ENCODE data around the gene ANKRD9.

Gene ANKRD9

DNA sequence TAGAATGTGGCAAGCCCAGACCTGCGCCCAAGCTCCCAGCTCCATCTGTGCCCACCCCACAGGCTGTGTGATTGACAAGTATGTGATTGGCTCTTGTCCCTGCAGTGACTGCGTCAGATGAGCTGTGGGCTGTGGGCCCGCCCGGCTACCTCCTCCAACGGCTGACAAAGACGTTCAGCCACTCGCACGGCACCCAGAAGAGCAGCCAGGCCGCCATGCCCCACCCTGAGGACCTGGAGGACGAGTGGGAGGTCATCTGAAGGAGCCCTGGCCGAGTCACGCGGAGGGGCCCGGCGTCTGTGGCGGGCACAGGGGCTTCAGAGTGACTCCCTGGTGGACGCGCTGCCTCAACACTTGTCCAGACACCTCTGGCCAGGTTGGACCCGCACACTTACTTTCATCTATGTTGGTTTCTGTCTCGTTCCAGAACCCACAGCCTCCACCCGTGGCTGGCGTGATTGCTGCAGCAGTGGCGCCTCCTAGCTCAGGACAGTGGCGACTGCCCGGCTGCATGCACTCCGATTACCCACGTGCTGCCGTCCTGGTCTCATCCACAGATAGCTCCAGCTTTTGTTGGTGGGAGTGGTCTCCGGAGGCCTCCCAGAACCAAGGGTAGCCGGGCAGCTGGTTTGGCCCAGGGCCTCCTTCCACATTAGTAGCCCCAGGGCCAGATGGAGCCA, 11.4 kb downstream of the ANKRD9 start:
- no peak for DNase-seq

DNA sequence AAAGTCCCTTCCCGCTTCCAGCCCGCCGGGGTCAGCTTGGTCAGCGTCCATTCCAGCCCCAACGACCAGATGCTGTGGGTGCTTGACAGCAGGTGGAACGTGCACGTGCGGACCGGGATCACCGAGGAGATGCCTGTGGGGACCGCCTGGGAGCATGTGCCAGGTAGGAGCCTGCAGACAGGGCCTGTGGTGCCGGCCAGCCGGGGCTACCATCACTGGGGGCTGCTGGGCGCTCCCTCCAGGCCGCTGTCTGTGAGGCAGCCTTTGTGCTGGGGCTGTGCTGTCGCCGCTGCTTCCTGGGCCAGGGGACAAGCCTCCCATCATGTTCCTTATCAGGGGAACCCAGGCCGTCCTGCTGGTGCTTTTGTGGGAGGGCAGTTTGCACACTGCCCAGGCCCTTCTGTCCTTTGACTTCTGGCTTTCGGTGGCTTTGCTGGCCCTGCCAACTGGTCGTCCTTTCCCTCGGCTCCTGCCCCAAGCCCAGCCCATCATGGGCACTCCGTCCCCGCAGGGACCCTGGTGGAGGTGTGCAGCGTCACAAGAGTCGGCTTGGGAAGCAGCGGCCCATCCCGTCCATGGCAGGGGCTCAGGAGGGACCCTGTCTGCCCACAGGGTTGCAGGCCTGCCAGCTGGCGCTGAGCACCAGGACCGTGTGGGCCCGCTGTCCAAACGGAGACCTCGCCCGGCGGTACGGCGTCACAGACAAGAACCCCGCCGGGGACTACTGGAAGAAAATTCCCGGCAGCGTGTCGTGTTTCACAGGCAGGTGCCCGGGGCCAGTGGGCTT, 12.4 kb downstream of the ANKRD9 start:
- no peak for DNase-seq

DNA sequence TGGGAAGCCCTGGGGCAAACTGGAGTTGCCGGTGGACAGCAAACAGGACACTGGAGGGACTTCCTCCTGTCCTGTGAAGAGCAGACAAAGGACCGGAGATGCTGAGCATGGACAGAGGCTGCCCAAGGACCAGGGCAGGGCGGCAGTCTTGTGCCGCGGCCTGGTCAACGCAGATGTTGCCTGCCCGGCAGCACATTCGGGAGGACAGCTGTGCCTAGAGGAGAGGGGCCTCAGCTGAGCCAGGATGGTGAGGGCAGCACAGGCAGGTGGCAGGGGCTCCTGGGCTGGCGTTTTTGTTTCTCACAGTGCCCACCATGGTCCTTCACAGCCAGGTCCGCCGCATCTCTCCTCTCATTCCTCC, 13.3 kb downstream of the ANKRD9 start:
- DNase-seq = no peak

DNA sequence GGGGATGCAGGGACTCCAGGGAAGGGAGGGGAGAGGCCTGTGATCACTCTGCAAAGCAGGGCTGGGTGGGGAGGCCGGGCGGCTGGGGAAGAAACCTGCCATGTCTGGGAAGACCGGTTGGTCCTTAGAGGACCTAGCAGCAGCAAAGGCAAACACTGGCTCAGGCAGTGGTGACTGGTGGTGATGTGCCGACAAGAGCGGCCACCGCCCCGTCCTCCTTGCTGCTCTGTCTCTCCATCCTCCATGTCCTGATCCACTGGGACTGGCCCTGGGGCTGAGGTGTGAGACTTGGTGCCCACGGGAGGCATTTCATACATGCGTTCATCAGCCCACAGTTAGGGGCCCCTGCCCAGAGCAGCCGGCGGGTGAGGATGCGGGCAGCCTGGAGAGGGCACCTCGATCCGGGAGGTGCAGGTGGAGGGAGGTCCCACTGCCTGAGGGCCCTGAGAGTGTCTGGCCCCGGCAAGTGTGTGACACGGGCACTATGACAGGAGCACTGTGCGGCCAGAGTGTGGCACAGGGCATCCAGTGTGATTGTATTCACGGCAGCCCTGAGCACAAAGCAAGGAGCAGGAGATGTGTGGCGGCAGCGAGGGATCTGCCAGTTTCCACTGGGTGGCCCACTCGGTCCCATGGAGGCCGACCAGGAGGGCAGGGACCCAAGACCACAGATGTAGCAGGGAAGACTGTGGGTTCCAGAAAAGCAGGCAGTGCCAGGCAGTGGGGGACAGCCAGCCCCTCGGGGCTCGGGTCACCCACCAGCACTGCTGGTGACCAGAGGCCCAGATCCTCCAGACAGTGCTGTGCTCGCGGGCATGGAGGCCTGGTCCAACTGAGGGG, 13.9 kb downstream of the ANKRD9 start:
- no peak for DNase-seq

- DNase-seq = no peak
These were observed 16.0 kb downstream of the ANKRD9 start for GRCh38 chr14:102493585-102493984.

- no peak for DNase-seq
These were observed 16.5 kb downstream of the ANKRD9 start for GRCh38 chr14:102493096-102493495.

GRCh38 chr14:102492531-102492910, 17.1 kb downstream of the ANKRD9 start:
- no peak for DNase-seq

DNA sequence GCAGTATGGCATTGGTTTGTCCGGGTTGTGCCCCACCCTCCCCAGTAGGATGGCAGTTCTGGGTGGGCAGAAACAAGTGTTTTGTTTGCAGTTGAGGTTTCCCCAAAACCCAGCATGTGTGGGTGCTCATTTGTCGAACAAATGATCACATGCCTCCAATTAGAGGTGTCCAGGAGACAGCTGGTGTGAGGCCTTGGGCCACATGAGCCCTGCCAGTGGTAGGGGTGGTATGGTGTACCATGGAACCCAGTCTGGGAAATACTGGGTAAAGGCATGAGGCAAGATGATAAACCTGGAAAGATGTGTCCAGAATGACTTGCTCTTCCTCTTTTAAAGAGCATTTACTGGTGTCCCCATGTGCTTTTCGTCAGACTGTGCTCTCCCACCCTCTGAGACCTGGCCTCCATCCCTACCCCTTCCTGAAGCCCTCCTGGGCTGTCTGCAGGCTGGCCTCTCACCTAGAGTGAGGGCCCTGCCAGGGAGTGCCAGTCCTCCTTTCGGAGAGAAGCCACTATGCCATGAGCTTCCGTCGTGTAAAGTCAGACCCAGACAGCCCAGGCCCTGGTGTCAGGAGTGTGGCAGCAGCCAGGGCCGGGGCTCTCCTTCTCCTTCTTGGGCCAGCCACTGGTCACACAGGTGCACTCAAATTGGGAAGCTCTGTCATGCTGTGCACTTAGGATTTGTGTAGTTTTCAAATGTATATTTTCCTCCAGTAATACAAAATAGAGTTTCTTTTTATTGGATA, 17.6 kb downstream of the ANKRD9 start:
- DNase-seq = no peak

DNA sequence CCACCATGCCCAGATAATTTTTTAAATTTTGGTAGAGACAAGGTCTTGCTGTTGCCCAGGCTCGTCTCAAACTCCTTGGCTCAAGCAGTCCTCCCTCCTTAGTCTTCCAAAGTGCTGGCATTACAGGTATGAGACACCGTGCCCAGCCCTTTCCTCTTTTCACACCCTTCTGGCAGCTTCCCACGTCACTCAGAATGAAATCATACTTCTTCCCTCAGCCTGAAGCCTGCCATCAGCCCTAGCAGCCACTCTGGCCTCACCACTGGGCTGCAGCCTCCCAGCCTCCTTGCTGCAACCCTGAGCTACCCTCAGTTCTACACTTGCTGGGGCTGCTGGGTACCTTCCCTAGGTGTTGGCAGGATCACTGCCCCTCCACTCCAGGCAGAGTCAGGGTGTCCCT, 18.2 kb downstream of the ANKRD9 start:
- DNase-seq = no peak

- DNase-seq = no peak
These were observed 19.1 kb downstream of the ANKRD9 start for GRCh38 chr14:102490456-102490855.

DNA sequence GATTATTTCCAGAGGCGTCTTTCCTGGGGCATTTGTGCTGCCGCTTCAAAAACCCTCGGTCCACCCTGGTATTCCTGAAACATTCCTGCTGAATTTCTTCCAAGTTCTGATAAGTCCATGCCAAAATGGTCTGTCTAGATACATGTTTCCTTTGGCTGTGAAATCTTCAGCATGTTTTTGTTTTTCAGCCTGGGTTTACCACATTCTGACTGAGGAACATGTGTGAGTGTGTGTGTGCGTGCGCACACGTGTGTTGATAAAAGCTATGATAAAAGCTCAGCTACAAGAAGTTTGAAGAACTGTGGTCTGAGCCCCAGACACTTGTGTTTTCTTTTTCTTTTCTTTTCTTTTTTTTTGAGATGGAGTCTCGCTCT, 22.4 kb downstream of the ANKRD9 start:
- DNase-seq = no peak

GRCh38 chr14:102486513-102487203, 22.9 kb downstream of the ANKRD9 start:
- no peak for DNase-seq

- DNase-seq = no peak
These were observed 23.7 kb downstream of the ANKRD9 start for GRCh38 chr14:102485693-102486512.

DNA sequence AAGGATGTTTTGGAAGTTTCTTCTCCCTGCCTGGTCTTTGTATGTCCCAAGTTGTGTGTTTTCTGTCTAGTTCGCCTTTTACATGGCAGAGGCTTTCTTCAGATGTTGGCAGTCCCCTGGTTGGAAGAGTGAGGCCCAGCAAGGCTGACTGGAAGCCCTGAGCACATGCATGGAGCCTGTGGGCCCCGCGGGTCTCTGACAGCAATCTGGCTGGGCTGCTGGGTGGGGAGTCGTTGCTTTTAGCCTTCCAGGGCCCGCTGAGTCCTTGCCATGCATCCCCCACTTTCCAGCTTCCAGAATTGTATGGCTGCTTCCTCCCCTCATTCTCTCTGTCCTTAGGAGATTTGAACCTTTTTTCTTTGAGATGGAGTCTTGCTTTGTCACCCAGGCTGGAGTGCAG, 25.3 kb downstream of the ANKRD9 start:
- DNase-seq = no peak

GRCh38 chr14:102481791-102482238, 27.8 kb downstream of the ANKRD9 start:
- DNase-seq = no peak

DNA sequence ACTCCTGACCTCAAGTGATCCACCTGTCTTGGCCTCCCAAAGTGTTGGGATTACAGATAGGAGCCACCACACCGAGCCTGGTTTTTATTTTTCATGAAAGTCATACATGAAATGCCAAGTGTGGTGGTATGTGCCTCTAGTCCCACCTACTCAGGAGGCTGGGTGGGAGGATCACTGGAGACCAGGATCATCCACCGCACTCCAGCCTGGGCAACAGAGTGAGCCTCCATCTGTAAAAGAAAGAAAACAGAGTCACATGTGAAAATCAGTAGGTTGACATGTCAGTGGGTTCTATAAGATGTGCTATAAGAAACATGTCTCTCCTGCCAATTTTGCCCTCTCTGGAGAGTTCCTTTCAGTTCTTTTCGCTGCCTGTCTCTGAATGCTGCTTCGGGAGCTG, 28.2 kb downstream of the ANKRD9 start:
- DNase-seq = no peak

GRCh38 chr14:102479777-102480176, 29.8 kb downstream of the ANKRD9 start:
- DNase-seq = no peak

GRCh38 chr14:102479107-102479506, 30.5 kb downstream of the ANKRD9 start:
- no peak for DNase-seq

DNA sequence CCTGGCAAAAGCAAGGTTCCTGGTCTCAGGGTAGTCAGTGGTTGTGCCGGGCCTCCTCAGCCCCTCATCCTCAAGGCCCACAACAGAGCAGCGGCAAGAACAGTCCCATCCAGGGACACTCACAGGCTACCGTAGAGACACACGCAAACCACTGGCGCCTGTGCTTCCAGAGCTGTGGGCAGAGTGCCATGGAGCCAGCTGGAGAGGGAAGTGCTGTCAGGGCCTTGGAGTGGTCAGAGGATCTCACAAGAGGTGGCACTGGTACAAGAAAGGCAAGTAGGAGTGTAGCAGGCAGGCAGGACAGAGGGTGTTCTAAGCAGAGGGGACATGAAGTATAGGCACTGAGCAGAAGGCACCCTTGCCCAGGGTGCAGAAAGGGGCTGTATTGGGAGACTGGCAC, 34.6 kb downstream of the ANKRD9 start:
- no peak for DNase-seq

DNA sequence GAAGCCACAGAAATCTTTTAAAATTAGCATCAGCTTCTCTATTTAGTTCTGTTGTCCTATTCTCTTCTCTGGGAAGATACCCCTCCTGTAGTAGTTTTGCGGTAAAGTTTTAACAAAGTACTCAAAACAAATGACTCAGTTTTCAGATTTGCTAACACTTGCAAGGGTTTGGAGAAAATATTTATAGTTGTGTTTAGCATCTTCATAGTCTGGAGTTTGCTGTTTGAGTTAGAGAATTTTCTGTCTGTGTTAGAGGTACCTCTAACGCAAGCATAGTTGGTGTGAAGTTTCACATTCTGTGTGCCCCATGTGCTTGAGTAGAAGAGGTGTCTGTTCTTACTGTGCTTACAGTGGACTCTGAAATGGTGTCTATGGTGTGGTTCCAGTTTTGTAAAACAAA, 36.0 kb downstream of the ANKRD9 start:
- DNase-seq = no peak

DNA sequence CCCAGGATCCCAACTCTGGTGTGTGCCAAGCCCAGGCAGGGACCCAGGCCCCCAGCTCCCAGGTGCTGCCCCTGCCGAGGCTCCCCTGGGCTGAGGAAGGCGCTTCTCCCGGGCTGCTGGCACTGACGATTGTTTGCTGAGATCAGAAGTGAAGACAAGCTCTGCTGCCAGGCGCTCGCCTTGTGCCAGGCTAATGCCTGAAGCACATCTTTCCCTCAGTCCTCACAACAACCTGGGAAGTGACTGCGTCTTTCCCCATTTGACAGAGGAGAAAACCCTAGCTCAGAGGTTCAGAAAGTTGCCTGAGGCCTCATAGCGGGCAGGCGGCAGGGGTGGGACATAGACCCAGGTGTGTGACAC, 36.8 kb downstream of the ANKRD9 start:
- DNase-seq = no peak
